GM10248 (cell line): ENCODE measurements around the gene OTUD7B.
A peak's percentile ranks its signal among the peaks of the same experiment; 100 is the strongest.

ENCODE experiments used
- CTCF ChIA-PET: fragments of 300-600 bp; sonication (Branson Sonifier 250); formaldehyde crosslinking; extraction: SDS; loops from one replicate; lab custom pipeline; 2021; ENCODE audit warnings: antibody characterized with exemption; lab: Yijun Ruan, JAX
- POLR2A ChIA-PET: fragments of 350-650 bp; sonication (Branson Sonifier 250); formaldehyde crosslinking; extraction: SDS; loops from one replicate; lab custom pipeline; 2020; ENCODE audit warnings: antibody characterized with exemption; lab: Yijun Ruan, JAX
- DNase-seq: peaks from one replicate; pipeline ENCODE4 v3.0.0; 2012; ENCODE audit errors: extremely low spot score
- TF ChIP-seq, protein P1 (sequence below): IDR thresholded peaks from 2 replicates; pipeline ENCODE4 v1.5.1; 2012; ENCODE audit warnings: mild to moderate bottlenecking, low read depth; ENCODE audit errors: extremely low read depth, missing control alignments, control extremely low read depth

The OTUD7B gene

DNA sequence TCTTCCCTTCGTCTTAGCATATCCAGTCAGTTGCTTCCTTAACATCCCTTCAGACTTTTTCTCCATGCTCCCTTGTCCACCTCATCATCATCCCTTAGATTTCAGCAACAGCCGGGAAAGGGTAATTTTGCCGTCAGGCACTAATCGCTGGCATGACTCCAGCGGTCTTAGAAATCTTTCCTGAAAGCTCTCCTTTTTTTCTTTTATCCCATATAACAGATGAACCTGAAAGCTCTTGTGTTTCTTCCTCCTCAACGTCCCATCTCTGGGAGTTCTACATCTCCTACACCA, 121.6 kb downstream of the OTUD7B start:
- POLR2A ChIA-PET: interaction anchor here (0.6 to 3.3 kb wide), 4 partner anchors 13 to 1575 kb away, joined by 6 to 28 read pairs (median 6); no protein-coding TSS in a partner anchor
- DNase-seq: no peak
- TF ChIP-seq, protein P1, sequence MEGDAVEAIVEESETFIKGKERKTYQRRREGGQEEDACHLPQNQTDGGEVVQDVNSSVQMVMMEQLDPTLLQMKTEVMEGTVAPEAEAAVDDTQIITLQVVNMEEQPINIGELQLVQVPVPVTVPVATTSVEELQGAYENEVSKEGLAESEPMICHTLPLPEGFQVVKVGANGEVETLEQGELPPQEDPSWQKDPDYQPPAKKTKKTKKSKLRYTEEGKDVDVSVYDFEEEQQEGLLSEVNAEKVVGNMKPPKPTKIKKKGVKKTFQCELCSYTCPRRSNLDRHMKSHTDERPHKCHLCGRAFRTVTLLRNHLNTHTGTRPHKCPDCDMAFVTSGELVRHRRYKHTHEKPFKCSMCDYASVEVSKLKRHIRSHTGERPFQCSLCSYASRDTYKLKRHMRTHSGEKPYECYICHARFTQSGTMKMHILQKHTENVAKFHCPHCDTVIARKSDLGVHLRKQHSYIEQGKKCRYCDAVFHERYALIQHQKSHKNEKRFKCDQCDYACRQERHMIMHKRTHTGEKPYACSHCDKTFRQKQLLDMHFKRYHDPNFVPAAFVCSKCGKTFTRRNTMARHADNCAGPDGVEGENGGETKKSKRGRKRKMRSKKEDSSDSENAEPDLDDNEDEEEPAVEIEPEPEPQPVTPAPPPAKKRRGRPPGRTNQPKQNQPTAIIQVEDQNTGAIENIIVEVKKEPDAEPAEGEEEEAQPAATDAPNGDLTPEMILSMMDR: no peak
- CTCF ChIA-PET: interaction anchor here (0.7 to 3.7 kb wide), 12 partner anchors 11 to 342 kb away, joined by 3 to 18 read pairs (median 4); partner anchors contain the start of gene BOLA1

DNA sequence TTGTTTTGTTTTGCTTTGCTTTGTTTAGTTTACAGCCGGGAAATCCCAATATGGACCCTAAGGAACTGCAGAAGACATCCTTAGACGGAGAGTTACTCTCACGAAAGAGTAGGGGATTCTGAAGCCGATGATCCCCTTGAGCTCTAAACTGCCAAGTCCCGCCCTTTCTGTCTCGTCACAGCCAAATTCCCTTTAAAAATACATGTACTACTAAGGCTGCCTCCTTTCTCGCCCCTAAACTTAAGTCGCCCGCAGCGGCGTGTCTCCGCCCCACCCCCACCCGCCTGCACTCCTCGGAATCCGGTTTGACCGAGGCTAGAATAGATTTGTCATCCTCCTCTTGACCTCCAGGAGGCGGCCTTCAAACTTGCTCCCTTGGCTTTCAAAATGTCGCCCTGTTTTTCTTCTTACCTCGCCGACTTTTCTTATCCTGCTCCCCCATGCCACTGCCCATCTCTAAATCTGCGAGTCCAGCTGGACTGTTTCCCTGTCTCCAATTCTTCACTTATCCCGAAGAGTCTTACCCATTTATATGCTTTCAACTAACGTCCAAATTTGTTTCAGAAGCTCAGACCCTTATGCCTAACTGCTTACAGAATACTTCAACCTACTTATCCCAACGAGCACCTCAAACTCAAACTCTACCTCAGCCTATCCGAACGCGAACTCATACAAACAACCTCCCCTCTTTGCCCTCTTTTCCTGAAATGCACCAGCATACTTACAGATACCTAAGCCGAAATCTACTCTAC, 122.1 kb downstream of the OTUD7B start:
- DNase-seq: peak; percentile 77
- POLR2A ChIA-PET: interaction anchor here (0.6 to 3.4 kb wide), 23 partner anchors 12 to 1576 kb away, joined by 3 to 29 read pairs (median 4); partner anchors contain the start of genes OTUD7B and VPS45
- TF ChIP-seq, protein P1: peak; percentile 69
- CTCF ChIA-PET: interaction anchor here (0.7 to 3.7 kb wide), 22 partner anchors 8 to 342 kb away, joined by 3 to 18 read pairs (median 4); partner anchors contain the start of genes BOLA1 and SF3B4
